H54 (cell line): Measurements from ENCODE around the gene MTCL1.

Source experiments
- DNase-seq: peaks from one replicate; pipeline ENCODE4 v3.0.0; 2011; ENCODE audit warnings: low spot score, mixed read lengths; ENCODE audit not compliant: insufficient read length
- FAIRE-seq: peaks from 3 replicates; lab custom pipeline; 2011; peaks lifted over from hg19 to GRCh38; lab: Jason Lieb, UNC
- POLR2A ChIP-seq: IDR thresholded peaks from 2 replicates; pipeline ENCODE4 v1.6.1; 2011; ENCODE audit warnings: low read depth, mild to moderate bottlenecking, low read length

The MTCL1 gene

DNA sequence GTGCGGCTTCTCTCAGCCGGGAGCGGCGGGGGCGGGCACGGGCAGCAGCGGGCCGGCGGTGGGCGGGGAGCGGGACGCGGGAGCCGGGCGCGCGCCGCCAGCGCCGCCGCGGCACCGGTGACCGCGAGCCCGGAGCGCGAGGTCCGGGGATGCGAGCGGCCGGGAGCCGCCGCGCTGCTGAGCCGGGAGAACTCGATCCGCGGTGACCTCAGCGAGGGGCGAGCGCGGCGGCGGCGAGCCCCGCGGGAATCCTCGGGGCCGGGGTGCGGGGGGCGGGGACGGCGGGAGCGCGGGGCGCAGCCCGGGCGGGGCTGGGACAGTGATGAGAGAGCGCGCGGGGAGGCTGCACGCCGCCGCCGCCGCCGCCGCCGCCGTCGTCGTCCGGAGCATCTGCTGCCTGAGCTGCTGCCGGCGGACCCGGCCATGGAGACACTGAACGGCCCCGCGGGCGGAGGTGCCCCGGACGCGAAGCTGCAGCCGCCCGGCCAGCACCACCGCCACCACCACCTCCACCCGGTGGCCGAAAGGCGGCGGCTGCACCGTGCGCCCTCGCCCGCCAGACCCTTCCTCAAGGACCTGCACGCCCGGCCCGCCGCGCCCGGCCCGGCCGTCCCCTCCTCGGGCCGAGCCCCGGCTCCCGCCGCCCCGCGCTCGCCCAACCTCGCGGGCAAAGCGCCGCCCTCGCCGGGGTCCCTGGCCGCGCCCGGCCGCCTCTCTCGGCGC is at the start of gene MTCL1:
Gene MTCL1 (plus strand): TSS at position 319 of the 723 bp plus-strand sequence. CDS start 105 bp downstream, at position 424.
- TF ChIP-seq POLR2A: peak; percentile 22; the same call in 1 of the 2 replicates
- DNase-seq (peak; percentile 78), FAIRE-seq (no peak)

GRCh38 chr18:8656232-8656631 is 49.1 kb upstream of the MTCL1 start:
- FAIRE-seq: no peak
- TF ChIP-seq POLR2A: no peak
- DNase-seq: no peak

GRCh38 chr18:8657050-8657820 is 48.1 kb upstream of the MTCL1 start:
- DNase-seq: no peak
- no peak for TF ChIP-seq POLR2A
- no peak for FAIRE-seq

GRCh38 chr18:8657873-8658470 is 47.4 kb upstream of the MTCL1 start:
- TF ChIP-seq POLR2A: no peak
- DNase-seq (no peak), FAIRE-seq (no peak)

- TF ChIP-seq POLR2A: no peak
- DNase-seq (no peak), FAIRE-seq (no peak)
These were observed 46.4 kb upstream of the MTCL1 start for GRCh38 chr18:8658858-8659485.

DNA sequence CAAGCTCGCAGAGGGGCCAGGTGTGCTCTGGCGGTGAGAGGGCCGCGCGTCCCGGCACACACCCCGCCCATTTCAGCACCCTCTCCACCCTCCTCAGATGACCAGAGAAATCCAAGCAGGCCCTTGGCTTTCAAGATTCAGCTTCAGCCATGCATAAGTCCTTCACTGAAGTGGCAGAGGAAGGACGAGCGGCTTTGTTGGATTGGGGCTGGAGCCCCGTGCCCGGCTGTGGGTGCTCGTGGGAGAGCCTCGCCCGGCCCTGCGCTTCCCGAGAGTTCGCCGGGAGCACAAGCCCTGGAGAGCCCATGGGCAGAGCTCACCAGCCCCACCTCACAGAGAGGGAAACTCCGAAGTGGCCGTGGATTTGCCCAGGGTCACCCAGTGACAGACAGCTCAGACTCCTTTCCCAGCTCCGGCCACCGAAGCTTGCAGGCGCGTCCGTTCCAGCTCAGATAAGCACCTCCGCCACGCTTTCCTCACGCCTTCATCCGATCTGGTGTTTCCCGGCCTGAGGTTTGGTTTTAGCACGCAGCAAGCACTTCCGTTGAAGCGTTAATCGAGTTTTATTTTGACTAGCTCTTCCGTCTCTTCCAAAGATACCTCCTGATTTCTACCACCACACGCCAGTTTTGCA is 45.6 kb upstream of the MTCL1 start:
- no peak for DNase-seq
- no peak for FAIRE-seq
- no peak for TF ChIP-seq POLR2A

DNA sequence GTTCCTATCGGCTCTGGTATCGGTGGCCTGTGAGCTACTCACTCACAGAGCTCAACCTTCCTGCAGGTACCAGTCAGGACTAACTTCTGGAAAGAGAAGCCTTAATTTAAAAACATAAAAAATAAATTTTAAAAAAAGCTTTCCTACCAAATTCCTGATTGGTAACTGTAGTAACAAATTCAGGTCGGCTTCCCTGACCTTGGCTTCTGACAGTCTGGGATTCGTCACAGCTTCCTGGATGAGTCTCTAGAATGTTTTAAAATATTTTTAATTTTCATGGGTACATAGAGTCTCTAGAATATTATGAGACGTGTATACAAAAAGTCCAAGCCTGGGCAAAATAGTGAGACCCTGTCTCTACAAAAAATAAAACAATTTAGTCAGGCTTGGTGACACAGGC is 45.0 kb upstream of the MTCL1 start:
- no peak for FAIRE-seq
- TF ChIP-seq POLR2A: no peak
- no peak for DNase-seq

DNA sequence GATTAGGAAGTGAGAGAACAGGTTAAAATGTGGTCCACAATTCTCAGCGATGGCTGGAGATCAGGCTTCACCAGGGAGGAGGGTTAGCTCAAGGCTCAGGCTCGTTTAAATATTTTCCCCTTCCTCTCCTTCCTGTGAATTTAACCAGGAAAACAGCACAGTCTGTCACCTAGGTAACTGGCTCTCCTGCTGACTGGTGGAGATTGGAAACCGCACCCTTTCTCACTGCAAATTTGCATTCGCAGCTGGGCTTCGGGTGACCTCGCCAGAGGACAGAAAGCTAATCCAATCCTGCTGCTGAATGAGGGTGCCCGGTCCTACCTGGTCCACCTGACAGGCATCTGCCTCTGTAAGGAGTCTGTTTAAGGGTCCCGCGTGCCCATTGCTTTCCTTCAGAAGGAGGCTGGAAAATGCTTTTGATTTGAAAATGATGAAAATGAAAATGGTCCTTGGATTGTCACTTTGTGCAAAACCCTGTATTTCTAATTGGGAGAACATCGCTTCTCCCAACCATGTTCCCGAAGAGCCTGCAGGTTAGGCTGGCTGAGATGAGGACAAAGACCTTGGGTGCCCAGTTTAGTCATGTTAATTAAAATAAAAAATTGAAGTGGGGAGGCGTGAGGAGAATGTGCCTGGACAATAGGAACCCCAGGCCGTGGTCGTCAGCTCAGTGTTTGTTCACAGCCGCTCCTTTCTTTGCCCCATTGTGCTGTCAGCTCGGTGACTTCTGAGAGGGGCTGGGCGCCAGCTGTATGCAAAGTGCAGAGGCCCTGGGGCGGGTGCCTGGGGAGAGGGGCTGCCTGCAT is 43.4 kb upstream of the MTCL1 start:
- DNase-seq: no peak
- FAIRE-seq: no peak
- no peak for TF ChIP-seq POLR2A

DNA sequence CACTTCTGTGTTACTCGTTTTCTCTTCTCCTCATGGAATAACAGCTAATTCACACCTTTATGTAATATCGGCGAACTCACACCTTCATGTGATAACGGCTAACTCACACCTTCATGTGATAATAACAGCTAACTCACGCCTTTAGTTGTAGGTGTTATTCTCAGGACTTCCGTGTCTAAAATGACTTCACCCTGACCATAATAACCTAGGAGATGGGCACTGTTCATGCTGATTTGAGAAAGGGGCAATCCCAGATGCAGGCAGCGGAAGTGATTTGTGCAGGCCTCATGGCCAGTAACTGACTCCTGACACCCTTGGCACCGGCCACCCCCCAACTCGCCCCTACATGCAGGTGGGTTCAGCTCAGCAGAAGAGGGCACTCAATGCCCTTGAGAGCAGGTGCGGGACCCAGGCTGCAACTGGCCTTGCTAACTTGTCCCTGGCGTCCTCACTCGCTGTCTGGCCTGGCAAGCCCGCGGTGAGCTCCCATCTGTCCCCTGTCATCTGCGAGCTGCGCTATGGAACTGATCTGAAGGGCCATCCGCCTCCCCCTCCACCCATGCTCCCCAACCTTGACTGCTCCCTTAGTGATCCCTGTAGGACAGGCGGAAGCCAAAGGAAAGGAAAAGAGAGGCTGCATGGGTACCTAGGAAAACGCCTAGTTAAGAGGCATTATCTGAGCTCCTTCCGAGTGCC is 42.6 kb upstream of the MTCL1 start:
- TF ChIP-seq POLR2A: no peak
- DNase-seq: no peak
- no peak for FAIRE-seq

- FAIRE-seq: no peak
- TF ChIP-seq POLR2A: no peak
These were observed 37.5 kb upstream of the MTCL1 start for GRCh38 chr18:8667846-8668245.

DNA sequence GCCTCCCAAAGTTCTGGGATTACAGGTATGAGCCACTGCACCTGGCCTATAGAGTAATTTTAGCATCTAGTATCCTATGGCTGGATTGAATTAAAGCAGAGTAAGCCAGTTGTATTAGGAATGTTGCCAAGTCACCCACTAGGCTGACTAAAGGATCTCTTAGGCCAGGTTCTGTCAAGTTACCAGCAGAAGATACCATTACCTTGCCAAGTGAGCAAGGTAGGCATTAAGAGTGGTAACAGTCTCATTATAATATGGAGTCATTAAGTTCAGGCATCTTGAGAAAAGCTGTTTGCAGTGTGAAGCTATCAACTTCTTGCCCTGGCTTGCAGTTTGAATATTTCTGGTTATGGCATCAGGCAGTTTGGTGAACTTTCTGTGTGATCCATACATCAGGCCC is 37.0 kb upstream of the MTCL1 start:
- TF ChIP-seq POLR2A: no peak
- no peak for DNase-seq
- FAIRE-seq: peak; percentile 27

More at GRCh38 chr18:8667846-8668245, 37.5 kb upstream of the MTCL1 start:
- DNase-seq: no peak

GRCh38 chr18:8669571-8669970 is 35.8 kb upstream of the MTCL1 start:
- FAIRE-seq (no peak), DNase-seq (no peak)
- no peak for TF ChIP-seq POLR2A
